Measurements from ENCODE around the gene GABRR1.

- TF ChIP-seq CTCF (IDR thresholded peaks at IDR 0.05; ENCODE audit: insufficient read depth, low read depth, low read length): no peak
- TF ChIP-seq EZH2 (IDR thresholded peaks at IDR 0.05; ENCODE audit: insufficient read depth, low read length): no peak
Measured at GRCh38 chr6:89244241-89244985, 27.3 kb upstream of the GABRR1 start.

Measured in astrocyte (in vitro differentiated cells and primary cell).